HepG2 (cell line): Measurements from ENCODE around the gene SRRM3. TPM values are rescaled to one million over a fixed set of nuclear protein-coding genes. Genes with fewer than 3 reads are reported as not detected.
A peak's percentile ranks its signal among the peaks of the same experiment; 100 is the strongest.

Source experiments
- ESRRA ChIP-seq: sonication (generic); formaldehyde crosslinking; IDR thresholded peaks from 2 replicates; pipeline ENCODE4 v1.5.1; 2020; ENCODE audit warnings: mild to moderate bottlenecking, low read depth, missing genetic modification reagents
- GFI1 ChIP-seq: sonication (generic); formaldehyde crosslinking; IDR thresholded peaks from 2 replicates; pipeline ENCODE4 v1.5.0; 2020; ENCODE audit warnings: missing genetic modification reagents, mild to moderate bottlenecking, borderline replicate concordance
- HIVEP1 ChIP-seq: sonication (generic); formaldehyde crosslinking; IDR thresholded peaks from 2 replicates; pipeline ENCODE4 v1.4.0; 2020; ENCODE audit warnings: mild to moderate bottlenecking, missing genetic modification reagents
- NFE2L1 ChIP-seq: sonication (generic); formaldehyde crosslinking; IDR thresholded peaks from 2 replicates; pipeline ENCODE4 v1.4.0; 2020; ENCODE audit warnings: missing genetic modification reagents, mild to moderate bottlenecking, borderline replicate concordance
- NFYC ChIP-seq: IDR thresholded peaks from 2 replicates; pipeline ENCODE4 v1.6.1; 2016; ENCODE audit warnings: missing genetic modification reagents, missing compliant biosample characterization
- NPAS2 ChIP-seq: sonication (generic); formaldehyde crosslinking; IDR thresholded peaks from 2 replicates; pipeline ENCODE4 v1.8.0; 2022; ENCODE audit warnings: mild to moderate bottlenecking, missing genetic modification reagents, borderline replicate concordance
- ONECUT2 ChIP-seq: sonication (generic); formaldehyde crosslinking; IDR thresholded peaks from 2 replicates; pipeline ENCODE4 v1.4.0; 2020; ENCODE audit warnings: missing genetic modification reagents
- PHF20 ChIP-seq: sonication (generic); formaldehyde crosslinking; IDR thresholded peaks from 2 replicates; pipeline ENCODE4 v1.5.0; 2020; ENCODE audit warnings: mild to moderate bottlenecking, missing genetic modification reagents
- SPEN ChIP-seq: sonication (generic); formaldehyde crosslinking; IDR thresholded peaks from 2 replicates; pipeline ENCODE4 v1.5.1; 2020; ENCODE audit warnings: low read depth, mild to moderate bottlenecking, missing genetic modification reagents
- polyA plus RNA-seq, 8 experiments: library from polyadenylated mRNA; depleted of rRNA in 3 of 8; stranded (reverse) in 7 of 8; unstranded in 1 of 8; fragments of >200 nt; fragmentation: Illumina TruSeq in 4 of 8; extraction: Trizol in 4 of 8; gene quantifications; 2 replicates each; pipeline versions ENCODE4 v1.2.1 to v1.2.3, GENCODE V29; 2011 to 2016; ENCODE audit warnings: low read depth in 4 of 8, missing spikeins in 1 of 8, mixed read lengths in 1 of 8; ENCODE audit not compliant: insufficient read depth in 1 of 8
- total RNA-seq, 5 experiments: library from RNA; depleted of rRNA; stranded (reverse); fragments of >200 nt; fragmentation: Illumina TruSeq; extraction: Trizol; gene quantifications; 2 replicates each; pipeline ENCODE4 v1.2.3, GENCODE V29; 2016; ENCODE audit warnings: low read depth in 1 of 5
- TF ChIP-seq, protein P1 (sequence below): IDR thresholded peaks from 2 replicates; pipeline ENCODE4 v1.6.1; 2018; ENCODE audit warnings: missing genetic modification reagents, mild to moderate bottlenecking, missing compliant biosample characterization
- TF ChIP-seq, protein P2 (sequence below): sonication (generic); formaldehyde crosslinking; IDR thresholded peaks from 2 replicates; pipeline ENCODE4 v1.5.1; 2020; ENCODE audit warnings: missing genetic modification reagents, mild to moderate bottlenecking, borderline replicate concordance
- TF ChIP-seq, protein P3 (sequence below): sonication (generic); formaldehyde crosslinking; IDR thresholded peaks from 2 replicates; pipeline ENCODE4 v1.9.0; 2021; ENCODE audit warnings: missing genetic modification reagents, borderline replicate concordance
- TF ChIP-seq, protein P4 (sequence below): sonication (generic); formaldehyde crosslinking; IDR thresholded peaks from 2 replicates; pipeline ENCODE4 v1.5.0; 2020; ENCODE audit warnings: mild to moderate bottlenecking, missing genetic modification reagents, moderate library complexity
- TF ChIP-seq, protein P5 (sequence below): sonication (generic); formaldehyde crosslinking; IDR thresholded peaks from 2 replicates; pipeline ENCODE4 v1.5.0; 2020; ENCODE audit warnings: missing genetic modification reagents
- TF ChIP-seq, protein P6 (sequence below): sonication (generic); formaldehyde crosslinking; IDR thresholded peaks from 2 replicates; pipeline ENCODE4; 2020; ENCODE audit warnings: missing genetic modification reagents, mild to moderate bottlenecking, borderline replicate concordance

SRRM3 gene
- total and polyA plus RNA-seq, 2 of the 13 experiments (the other 11 are each of a cell fraction or from before 2014, with no cell fraction given) = 0.13 to 0.54 TPM

DNA sequence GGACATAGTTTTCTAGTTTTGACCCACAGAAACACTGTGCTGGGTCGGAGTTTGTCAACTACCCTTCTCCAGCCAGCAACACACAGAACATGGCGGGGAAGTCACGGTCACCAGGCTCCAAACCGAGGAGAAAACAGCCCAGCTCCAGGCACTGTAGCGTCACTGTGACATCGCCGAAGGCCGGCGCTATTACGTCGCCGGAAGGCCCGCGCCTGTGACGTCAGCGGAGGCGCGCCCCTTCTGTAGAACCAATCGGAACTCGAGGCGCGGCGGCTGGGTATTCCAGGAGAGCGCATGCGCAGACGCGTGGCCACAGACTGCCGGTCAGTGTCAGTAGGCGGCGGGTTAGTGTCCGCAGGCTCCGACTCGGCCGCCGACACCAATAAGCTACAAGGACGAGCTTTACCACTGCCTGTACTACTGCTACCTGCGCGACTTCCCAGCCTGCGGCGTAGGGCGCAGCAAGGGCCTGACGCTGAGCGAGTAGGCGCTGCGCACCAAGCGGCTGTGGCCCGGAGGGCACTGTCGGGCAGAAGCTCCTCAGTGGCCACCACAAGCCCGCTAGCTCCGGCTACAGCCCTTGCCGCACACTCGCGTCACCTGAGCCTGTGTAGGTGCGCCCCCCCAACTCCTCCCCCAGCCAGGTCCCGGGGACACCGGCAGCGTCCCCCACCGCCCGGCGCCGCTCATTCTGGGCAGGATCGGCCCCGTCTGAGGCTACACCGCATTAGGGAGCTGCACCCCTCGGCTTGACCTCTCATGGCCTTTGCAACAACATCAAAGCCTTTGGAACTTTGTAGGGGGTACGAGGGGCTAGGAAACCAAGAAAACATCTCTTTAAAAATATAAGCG is 35.1 kb upstream of the SRRM3 start (continued):
- TF ChIP-seq, protein P1, sequence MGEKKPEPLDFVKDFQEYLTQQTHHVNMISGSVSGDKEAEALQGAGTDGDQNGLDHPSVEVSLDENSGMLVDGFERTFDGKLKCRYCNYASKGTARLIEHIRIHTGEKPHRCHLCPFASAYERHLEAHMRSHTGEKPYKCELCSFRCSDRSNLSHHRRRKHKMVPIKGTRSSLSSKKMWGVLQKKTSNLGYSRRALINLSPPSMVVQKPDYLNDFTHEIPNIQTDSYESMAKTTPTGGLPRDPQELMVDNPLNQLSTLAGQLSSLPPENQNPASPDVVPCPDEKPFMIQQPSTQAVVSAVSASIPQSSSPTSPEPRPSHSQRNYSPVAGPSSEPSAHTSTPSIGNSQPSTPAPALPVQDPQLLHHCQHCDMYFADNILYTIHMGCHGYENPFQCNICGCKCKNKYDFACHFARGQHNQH = 0 out of 2 replicates have a peak, but pooled peaks have one; percentile 70
- TF ChIP-seq HIVEP1 (CRISPR knock-in tag) = peak; percentile 45; the same call in 1 of the 2 replicates
- TF ChIP-seq, protein P2, sequence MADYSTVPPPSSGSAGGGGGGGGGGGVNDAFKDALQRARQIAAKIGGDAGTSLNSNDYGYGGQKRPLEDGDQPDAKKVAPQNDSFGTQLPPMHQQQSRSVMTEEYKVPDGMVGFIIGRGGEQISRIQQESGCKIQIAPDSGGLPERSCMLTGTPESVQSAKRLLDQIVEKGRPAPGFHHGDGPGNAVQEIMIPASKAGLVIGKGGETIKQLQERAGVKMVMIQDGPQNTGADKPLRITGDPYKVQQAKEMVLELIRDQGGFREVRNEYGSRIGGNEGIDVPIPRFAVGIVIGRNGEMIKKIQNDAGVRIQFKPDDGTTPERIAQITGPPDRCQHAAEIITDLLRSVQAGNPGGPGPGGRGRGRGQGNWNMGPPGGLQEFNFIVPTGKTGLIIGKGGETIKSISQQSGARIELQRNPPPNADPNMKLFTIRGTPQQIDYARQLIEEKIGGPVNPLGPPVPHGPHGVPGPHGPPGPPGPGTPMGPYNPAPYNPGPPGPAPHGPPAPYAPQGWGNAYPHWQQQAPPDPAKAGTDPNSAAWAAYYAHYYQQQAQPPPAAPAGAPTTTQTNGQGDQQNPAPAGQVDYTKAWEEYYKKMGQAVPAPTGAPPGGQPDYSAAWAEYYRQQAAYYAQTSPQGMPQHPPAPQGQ (CRISPR knock-in tag) = no peak
- peak; percentile 77 for TF ChIP-seq SPEN (CRISPR knock-in tag)
- no peak for TF ChIP-seq NFE2L1 (CRISPR knock-in tag)
- 0 out of 2 replicates have a peak, but pooled peaks have one; percentile 36 for TF ChIP-seq GFI1
- TF ChIP-seq NFYC (CRISPR knock-in tag) = peak; percentile 87
- TF ChIP-seq, protein P3, sequence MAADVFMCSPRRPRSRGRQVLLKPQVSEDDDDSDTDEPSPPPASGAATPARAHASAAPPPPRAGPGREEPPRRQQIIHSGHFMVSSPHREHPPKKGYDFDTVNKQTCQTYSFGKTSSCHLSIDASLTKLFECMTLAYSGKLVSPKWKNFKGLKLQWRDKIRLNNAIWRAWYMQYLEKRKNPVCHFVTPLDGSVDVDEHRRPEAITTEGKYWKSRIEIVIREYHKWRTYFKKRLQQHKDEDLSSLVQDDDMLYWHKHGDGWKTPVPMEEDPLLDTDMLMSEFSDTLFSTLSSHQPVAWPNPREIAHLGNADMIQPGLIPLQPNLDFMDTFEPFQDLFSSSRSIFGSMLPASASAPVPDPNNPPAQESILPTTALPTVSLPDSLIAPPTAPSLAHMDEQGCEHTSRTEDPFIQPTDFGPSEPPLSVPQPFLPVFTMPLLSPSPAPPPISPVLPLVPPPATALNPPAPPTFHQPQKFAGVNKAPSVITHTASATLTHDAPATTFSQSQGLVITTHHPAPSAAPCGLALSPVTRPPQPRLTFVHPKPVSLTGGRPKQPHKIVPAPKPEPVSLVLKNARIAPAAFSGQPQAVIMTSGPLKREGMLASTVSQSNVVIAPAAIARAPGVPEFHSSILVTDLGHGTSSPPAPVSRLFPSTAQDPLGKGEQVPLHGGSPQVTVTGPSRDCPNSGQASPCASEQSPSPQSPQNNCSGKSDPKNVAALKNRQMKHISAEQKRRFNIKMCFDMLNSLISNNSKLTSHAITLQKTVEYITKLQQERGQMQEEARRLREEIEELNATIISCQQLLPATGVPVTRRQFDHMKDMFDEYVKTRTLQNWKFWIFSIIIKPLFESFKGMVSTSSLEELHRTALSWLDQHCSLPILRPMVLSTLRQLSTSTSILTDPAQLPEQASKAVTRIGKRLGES (CRISPR knock-in tag) = no peak
- TF ChIP-seq ESRRA (CRISPR knock-in tag) = no peak
- peak; percentile 86 for TF ChIP-seq PHF20 (CRISPR knock-in tag)
- TF ChIP-seq, protein P4, sequence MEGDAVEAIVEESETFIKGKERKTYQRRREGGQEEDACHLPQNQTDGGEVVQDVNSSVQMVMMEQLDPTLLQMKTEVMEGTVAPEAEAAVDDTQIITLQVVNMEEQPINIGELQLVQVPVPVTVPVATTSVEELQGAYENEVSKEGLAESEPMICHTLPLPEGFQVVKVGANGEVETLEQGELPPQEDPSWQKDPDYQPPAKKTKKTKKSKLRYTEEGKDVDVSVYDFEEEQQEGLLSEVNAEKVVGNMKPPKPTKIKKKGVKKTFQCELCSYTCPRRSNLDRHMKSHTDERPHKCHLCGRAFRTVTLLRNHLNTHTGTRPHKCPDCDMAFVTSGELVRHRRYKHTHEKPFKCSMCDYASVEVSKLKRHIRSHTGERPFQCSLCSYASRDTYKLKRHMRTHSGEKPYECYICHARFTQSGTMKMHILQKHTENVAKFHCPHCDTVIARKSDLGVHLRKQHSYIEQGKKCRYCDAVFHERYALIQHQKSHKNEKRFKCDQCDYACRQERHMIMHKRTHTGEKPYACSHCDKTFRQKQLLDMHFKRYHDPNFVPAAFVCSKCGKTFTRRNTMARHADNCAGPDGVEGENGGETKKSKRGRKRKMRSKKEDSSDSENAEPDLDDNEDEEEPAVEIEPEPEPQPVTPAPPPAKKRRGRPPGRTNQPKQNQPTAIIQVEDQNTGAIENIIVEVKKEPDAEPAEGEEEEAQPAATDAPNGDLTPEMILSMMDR = peak; percentile 66
- TF ChIP-seq NPAS2 (CRISPR knock-in tag) = no peak
- TF ChIP-seq, protein P5, sequence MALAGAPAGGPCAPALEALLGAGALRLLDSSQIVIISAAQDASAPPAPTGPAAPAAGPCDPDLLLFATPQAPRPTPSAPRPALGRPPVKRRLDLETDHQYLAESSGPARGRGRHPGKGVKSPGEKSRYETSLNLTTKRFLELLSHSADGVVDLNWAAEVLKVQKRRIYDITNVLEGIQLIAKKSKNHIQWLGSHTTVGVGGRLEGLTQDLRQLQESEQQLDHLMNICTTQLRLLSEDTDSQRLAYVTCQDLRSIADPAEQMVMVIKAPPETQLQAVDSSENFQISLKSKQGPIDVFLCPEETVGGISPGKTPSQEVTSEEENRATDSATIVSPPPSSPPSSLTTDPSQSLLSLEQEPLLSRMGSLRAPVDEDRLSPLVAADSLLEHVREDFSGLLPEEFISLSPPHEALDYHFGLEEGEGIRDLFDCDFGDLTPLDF = peak; percentile 80
- TF ChIP-seq ONECUT2 (CRISPR knock-in tag) = peak; percentile 54; the same call in 1 of the 2 replicates
- TF ChIP-seq, protein P6, sequence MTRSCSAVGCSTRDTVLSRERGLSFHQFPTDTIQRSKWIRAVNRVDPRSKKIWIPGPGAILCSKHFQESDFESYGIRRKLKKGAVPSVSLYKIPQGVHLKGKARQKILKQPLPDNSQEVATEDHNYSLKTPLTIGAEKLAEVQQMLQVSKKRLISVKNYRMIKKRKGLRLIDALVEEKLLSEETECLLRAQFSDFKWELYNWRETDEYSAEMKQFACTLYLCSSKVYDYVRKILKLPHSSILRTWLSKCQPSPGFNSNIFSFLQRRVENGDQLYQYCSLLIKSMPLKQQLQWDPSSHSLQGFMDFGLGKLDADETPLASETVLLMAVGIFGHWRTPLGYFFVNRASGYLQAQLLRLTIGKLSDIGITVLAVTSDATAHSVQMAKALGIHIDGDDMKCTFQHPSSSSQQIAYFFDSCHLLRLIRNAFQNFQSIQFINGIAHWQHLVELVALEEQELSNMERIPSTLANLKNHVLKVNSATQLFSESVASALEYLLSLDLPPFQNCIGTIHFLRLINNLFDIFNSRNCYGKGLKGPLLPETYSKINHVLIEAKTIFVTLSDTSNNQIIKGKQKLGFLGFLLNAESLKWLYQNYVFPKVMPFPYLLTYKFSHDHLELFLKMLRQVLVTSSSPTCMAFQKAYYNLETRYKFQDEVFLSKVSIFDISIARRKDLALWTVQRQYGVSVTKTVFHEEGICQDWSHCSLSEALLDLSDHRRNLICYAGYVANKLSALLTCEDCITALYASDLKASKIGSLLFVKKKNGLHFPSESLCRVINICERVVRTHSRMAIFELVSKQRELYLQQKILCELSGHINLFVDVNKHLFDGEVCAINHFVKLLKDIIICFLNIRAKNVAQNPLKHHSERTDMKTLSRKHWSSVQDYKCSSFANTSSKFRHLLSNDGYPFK (CRISPR knock-in tag) = peak; percentile 79; the same call in 1 of the 2 replicates
